Anterior cingulate cortex (tissue), 58 donors: ENCODE measurements around the gene MTMR11.
"Not testable (repeated sequence)": the region's sequence is repeated elsewhere in the genome, so short reads cannot be mapped to it uniquely, and the experiment has no call there.

Experiments used
- DNase-seq, 58 donors: peaks; one replicate each; lab custom pipeline; 2025; lab: John Stamatoyannopoulos, UW

The MTMR11 gene

DNA sequence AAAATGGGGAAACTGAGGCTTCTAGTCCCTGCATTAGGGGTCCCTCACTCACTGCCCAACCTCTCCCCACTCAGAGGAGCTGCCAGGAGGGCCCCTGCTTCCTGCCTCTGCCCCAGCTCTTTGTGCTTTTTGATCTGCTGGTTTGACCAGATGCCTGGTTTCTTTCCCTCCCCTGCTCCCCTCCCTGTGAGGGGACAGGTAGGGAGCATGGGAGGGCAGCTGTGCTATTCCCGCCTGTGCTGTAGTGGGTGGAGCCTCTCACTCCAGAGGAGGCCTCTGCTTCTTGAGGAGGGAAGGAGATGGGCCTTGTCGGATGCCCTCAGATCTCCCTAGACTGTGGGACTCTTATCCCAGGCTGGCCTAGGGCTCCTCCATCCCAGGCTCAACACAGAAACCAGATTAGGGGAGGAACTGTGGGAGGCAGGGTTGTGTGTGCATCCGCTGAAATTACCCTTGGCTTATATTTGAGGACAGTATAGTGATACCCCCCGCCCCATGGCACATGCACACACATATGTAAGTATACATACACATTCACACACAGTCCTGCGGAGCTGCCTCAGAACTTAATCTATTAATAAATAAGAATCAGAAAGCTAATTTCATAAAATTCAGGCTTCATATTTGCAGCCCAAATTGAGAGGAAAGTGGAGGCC is 32.7 kb downstream of the MTMR11 start:
- DNase-seq, result no peak

DNA sequence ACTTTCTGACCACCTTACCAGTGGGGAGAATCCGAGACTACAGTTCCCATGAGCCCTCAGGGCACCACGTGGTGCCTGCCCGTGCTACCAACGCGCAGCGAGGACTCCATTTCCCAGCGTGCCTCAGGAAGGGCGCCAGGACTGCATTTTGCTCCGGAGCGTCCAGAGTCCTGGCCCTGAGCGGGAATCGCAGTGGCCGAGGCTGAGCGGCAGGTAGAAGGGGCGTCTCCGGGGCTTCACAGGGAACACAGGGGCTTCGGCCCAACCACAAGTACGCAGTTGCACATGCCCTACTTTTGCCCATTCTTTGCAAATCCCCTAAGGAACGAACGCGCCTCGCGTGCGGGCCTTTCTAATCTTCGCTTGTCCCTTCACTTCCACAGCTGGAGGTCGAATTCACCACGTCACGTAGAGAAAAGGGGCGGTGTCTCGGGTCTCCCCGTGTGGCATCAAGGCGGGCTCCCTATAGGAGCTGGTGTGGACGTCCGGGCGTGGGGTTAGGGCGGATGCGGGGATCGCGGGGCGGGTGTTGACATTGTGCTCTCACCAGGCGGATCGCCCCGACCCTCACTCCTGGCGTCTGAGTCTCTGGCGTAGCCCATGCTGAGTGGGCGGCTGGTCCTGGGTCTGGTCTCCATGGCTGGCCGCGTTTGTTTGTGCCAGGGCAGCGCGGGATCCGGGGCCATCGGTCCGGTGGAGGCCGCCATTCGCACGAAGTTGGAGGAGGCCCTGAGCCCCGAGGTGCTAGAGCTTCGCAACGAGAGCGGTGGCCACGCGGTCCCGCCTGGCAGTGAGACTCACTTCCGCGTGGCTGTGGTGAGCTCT is 37.0 kb downstream of the MTMR11 start, which contains the start of gene BOLA1:
TSS of gene BOLA1 (plus strand) at position 109 of the 825 bp plus-strand sequence. CDS start at position 601, 492 bp downstream.
- DNase-seq, result peak; percentile 66 to 96 (median 90)

DNA sequence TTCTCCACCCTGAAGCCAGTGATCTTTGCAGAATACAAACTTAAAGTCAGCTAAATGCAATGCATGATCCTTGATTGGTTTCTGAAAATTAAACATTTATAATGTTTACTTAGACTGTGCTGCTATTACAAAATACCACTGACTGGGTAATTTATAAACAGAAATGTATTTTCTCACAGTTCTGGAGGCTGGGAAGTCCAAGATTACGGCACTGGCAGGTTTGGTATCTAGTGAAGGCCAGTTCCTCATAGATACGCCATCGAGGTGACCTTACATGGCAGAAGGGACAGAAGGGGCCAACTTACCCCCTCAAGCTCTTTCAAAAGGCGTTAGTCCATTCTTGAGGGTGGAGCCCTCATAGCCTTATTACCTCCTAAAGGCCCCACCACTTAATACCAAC is 40.1 kb downstream of the MTMR11 start:
- no peak for DNase-seq

DNA sequence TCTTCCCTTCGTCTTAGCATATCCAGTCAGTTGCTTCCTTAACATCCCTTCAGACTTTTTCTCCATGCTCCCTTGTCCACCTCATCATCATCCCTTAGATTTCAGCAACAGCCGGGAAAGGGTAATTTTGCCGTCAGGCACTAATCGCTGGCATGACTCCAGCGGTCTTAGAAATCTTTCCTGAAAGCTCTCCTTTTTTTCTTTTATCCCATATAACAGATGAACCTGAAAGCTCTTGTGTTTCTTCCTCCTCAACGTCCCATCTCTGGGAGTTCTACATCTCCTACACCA is 47.7 kb downstream of the MTMR11 start:
- peak in 6 of 58 donors; percentile 4 to 42 (median 14) for DNase-seq

DNA sequence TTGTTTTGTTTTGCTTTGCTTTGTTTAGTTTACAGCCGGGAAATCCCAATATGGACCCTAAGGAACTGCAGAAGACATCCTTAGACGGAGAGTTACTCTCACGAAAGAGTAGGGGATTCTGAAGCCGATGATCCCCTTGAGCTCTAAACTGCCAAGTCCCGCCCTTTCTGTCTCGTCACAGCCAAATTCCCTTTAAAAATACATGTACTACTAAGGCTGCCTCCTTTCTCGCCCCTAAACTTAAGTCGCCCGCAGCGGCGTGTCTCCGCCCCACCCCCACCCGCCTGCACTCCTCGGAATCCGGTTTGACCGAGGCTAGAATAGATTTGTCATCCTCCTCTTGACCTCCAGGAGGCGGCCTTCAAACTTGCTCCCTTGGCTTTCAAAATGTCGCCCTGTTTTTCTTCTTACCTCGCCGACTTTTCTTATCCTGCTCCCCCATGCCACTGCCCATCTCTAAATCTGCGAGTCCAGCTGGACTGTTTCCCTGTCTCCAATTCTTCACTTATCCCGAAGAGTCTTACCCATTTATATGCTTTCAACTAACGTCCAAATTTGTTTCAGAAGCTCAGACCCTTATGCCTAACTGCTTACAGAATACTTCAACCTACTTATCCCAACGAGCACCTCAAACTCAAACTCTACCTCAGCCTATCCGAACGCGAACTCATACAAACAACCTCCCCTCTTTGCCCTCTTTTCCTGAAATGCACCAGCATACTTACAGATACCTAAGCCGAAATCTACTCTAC is 48.3 kb downstream of the MTMR11 start:
- peak in 55 of 58 donors; percentile 8 to 90 (median 65) for DNase-seq

DNA sequence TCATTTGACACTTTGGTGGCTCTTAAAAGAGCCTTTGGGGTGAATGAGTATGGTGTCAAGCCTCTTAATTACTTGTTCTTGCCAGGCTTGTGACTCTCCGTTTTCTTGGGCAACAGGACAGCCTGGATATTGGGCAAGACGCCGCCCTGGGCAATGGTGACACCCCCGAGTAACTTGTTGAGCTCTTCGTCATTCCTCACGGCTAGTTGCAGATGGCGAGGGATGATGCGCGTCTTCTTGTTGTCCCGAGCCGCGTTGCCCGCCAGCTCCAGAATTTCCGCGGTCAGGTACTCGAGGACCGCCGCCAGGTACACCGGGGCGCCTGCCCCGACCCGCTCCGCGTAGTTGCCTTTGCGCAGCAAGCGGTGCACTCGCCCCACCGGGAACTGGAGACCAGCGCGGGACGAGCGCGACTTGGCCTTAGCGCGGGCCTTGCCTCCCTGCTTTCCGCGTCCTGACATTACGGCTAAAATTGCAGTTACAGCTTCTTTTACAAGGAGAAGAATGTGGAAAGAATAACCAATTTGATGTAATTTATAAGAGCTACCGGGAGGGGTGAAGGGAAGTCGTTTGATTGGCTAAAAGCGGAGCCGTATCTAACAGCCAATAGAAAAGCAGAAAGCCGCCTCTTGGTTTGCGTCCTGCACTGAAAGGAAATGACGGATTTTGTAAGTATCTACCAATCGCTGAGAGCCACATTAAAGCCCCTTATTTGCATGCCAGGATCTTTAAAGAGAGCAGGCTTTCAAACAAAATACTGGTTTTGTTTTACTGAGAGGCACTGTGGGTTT is 49.0 kb downstream of the MTMR11 start:
- DNase-seq, result peak; percentile 18 to 98 (median 83)

DNA sequence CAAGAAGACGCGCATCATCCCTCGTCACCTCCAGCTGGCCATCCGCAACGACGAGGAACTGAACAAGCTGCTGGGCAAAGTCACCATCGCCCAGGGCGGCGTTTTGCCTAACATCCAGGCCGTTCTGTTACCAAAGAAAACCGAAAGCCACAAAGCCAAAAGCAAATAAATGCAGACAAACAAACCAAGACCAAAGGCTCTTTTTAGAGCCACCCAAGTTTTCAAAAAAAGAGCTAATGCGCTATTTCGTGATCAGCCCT is 49.6 kb downstream of the MTMR11 start:
- not testable (repeated sequence) for DNase-seq

DNA sequence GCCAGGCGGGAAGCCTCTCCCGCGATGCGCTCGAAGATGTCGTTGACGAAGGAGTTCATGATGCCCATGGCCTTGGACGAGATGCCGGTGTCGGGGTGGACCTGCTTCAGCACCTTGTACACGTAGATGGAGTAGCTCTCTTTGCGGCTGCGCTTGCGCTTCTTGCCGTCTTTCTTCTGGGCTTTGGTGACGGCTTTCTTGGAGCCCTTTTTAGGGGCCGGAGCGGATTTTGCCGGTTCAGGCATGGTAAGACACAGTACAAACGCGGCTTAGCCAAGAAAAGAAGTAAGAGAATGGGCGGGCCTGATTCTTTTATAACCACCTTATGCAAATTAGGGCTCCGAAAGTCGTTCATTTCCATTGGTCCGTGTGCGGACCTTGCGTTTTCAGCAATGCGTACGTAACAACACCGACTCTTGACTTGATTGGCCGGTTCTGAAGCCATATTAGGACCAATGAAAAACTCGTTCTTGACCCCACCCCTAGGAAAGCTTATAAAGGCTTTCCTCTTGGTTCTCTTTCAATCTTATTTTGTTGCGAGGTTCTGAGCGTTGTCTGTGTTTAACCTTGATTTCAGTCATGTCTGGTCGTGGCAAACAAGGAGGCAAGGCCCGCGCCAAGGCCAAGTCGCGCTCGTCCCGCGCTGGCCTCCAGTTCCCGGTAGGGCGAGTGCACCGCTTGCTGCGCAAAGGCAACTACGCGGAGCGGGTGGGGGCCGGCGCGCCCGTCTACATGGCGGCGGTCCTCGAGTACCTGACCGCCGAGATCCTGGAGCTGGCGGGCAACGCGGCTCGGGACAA is 50.1 kb downstream of the MTMR11 start:
- DNase-seq, result peak; percentile 41 to 99 (median 88)

DNA sequence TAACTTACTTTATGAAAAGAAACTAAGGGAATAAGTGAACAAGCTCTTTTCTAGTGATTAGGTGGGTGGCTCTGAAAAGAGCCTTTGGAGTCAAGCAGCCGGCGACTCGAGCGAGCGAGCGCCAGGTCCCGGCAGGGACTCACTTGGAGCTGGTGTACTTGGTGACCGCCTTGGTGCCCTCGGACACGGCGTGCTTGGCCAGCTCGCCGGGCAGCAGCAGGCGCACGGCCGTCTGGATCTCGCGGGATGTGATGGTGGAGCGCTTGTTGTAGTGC is 50.6 kb downstream of the MTMR11 start:
- DNase-seq, result peak in 7 of 58 donors; percentile 17 to 62 (median 40)

DNA sequence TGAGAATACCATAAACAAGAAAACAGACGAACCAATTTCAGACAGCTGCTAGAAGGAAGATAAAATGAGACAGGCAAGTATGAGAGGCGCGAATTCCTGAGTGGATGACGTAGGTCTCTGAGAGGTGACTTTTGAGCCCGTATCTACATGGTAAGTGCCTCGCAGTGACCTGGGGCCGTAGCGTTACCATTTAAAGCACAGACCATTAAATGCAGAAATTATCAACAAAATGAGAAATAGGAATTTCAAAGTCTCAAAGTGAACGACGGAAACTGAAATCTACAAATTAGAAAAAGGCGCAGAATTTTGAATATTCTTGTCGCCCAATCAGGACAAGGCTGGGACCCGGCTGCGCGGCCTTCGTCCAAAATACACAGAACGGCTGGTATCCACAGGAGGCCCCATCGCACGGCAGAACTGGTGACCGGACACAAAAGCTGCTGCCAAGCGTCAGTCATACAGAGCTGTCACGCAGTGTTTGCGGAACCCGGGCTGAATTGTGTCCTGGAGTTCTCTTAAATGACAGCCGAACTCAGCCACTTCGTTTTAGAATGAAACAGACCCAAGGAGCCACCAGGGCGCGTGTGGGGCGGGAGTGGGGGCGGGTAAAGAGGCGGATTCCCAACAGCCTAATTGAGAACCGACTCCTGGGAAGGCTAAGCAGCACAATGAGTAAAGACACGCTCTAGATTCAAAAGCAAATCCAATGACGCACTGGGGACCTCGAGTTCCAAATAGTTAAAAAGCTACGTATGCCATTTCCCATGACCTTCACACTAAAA is 51.1 kb downstream of the MTMR11 start:
- peak; percentile 20 to 85 (median 74) for DNase-seq

DNA sequence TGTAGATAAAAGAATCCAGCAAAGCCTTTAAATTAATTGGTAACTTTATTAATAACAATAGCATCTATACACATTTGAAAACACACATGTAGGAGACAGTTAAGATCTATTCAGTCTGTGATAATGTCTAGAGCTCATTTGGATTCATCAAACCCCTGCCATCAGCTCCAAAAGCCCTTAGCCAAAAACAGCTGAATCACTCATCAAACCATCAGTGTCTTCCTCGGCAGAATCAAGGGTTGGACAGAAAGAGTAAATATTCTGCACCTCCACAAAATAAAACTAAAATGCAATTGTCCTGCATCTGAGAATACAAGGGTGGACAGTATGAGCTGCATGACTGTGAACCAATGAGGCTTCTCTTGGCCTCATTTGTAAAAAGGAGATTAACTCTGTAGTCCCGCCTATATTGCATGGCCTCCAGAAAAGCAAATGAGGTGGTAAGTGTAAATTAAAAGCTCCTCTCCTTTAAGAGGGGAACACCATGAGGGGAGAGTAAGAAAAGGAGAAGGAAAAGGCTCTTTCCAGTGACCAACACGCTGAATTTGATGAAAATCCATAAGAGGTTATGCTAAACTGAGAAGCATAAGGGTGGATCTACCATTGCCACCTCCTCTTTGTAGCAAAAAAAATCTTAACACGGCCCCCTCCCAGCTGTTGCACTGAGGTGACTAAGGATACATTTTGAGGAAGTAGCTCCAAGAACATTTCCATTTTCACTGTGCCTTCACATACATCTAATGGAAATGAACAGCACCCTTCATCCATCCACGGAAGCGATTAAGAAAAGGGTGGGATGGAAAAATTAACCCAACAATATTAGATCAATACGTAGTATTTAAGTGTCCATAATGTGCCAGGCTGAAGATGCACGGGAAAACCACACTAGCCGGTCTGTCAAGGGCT is 52.0 kb downstream of the MTMR11 start:
- peak in 2 of 58 donors; percentile 5 to 25 for DNase-seq

DNA sequence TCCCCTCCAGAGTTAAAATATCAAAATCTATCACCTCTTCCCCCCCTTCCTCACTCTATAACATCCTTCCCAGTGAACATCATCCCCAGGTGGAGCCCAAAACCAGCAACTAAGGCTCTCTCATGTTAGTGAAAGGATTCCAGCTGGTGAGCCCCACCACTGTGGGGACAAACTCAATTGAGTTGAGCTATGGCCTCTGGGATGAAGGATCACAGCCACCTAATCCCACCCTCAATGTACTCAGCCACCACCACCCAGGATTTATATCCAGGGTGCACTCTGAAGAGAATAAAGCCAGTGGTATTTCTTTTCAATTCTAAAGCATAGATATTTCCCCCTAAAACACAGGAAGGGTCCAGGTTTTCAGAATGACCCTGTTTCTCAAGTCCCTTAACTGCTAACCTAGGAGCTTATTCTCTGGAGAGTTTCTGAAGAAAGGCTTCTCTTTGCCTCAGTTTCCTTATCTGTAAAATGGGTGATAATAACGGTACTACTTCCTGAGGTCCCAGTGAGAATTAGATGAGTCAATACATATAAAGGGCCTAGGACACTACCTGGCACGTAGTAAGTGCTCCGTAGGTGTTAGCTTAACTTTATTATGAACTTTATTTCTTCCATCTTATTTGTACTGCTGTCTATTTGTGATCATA is 53.0 kb downstream of the MTMR11 start:
- DNase-seq, result no peak

DNA sequence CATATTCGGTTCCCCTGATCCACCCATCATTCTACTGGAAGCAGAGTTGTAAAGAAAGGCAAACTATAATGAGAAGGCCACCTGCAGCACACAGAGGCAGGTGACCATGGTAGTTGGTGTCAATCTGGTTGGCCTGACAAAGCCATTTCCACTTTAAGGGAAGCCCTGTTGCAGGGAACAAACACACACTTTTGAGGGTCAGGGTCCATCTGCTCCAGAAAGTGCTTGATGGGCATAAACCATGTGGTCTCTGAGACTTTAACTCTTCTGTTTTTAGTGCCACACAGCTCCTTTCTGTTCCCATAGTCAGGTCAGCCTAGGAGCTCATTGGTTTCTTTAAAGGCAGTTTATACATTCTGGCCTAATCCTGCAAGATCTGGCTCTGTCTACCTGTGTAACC is 54.8 kb downstream of the MTMR11 start:
- no peak for DNase-seq

DNA sequence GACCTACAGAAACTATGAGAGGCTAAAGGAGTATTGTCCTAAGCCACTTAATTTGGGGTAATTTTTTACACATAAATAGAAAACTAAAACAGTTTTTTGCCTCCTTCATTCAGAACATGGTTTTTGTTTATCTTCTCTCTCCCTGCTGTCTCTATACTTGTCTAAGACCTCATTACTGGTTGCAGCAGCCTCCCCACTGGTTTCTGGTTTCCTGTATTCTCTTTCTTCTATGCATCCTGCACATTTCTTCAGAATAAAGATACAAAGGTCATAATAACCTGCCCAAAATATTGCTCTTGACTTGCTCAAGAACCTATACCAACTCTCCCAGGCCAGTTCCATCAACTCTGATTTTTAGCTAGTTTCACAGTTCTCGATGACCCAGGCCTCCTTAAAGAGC is 57.1 kb downstream of the MTMR11 start:
- no peak for DNase-seq
